H1 (cell line): ENCODE measurements around the gene OSBPL2. TPM values are rescaled to one million over a fixed set of nuclear protein-coding genes. Genes with fewer than 3 reads are reported as not detected.

Experiments
- CEBPB ChIP-seq: IDR thresholded peaks from 2 replicates; pipeline ENCODE4 v1.6.1; 2012; ENCODE audit warnings: low read depth, low read length
- CHD2 ChIP-seq: IDR thresholded peaks from 2 replicates; pipeline ENCODE4 v1.6.1; 2012; ENCODE audit warnings: low read length, improper control_type of control experiment
- CHD7 ChIP-seq: fragments of 300-600 bp; sonication (generic); IDR thresholded peaks from 2 replicates; pipeline ENCODE4 v1.7.1; 2012; ENCODE audit warnings: low read length, moderate library complexity, mild to moderate bottlenecking, inconsistent platforms; ENCODE audit not compliant: insufficient replicate concordance
- EZH2 ChIP-seq: fragments of 200-600 bp; sonication (generic); IDR thresholded peaks from 2 replicates; pipeline ENCODE4 v1.7.1; 2012; ENCODE audit warnings: low read depth, mild to moderate bottlenecking, moderate library complexity, low read length, inconsistent platforms; ENCODE audit not compliant: severe bottlenecking
- MAX ChIP-seq: IDR thresholded peaks from 2 replicates; pipeline ENCODE4 v1.6.1; 2012; ENCODE audit warnings: inconsistent platforms
- SP2 ChIP-seq: IDR thresholded peaks from 2 replicates; pipeline ENCODE4 v1.6.1; 2012; ENCODE audit warnings: mild to moderate bottlenecking, low read length, inconsistent platforms
- TBP ChIP-seq: IDR thresholded peaks from 2 replicates; pipeline ENCODE4 v1.6.1; 2011; ENCODE audit warnings: low read depth, low read length, improper control_type of control experiment
- TCF12 ChIP-seq: IDR thresholded peaks from 2 replicates; pipeline ENCODE4 v1.6.1; 2011; ENCODE audit warnings: low read depth, mild to moderate bottlenecking, low read length
- polyA plus RNA-seq, 7 experiments: library from polyadenylated mRNA; depleted of rRNA in 3 of 7; stranded (reverse) in 5 of 7; unstranded in 2 of 7; fragments of >200 nt in 5 of 7; fragments of 200-250 nt in 2 of 7; gene quantifications; 1 replicate in 5 of 7; 2 replicates in 1 of 7; 4 replicates in 1 of 7; pipeline versions ENCODE4 v1.2.1 to v1.2.3, GENCODE V29; 2011 to 2013; ENCODE audit warnings: missing spikeins in 2 of 7, mixed read lengths in 2 of 7
- total RNA-seq: library from RNA; stranded (reverse); fragmentation: NEBNext Ultra II Directional; extraction: Animal tissue kit (Norgen Biotek cat#: 25700); gene quantifications from 2 replicates; pipeline ENCODE4 v1.2.1, GENCODE V29; 2021

Gene OSBPL2
- total and polyA plus RNA-seq, 2 of the 8 experiments (the other 6 are each of a cell fraction or from before 2014, with no cell fraction given): 11.7 to 42.4 TPM

- TF ChIP-seq CHD7 (no peak), SP2 (no peak), TBP (no peak), CEBPB (no peak), CHD2 (no peak), MAX (no peak), EZH2 (no peak), TCF12 (no peak)
Observed at GRCh38 chr20:62201173-62202082, 36.9 kb upstream of the OSBPL2 start (continued).
